NK-92 (cell line): ENCODE data around the gene IL6.
"Not testable (repeated sequence)": the region's sequence is repeated elsewhere in the genome, so short reads cannot be mapped to it uniquely, and the experiment has no call there.

ENCODE experiments used
- DNase-seq: peaks from one replicate; lab custom pipeline; 2025; ENCODE audit not compliant: unreplicated experiment; lab: John Stamatoyannopoulos, UW

The IL6 gene

DNA sequence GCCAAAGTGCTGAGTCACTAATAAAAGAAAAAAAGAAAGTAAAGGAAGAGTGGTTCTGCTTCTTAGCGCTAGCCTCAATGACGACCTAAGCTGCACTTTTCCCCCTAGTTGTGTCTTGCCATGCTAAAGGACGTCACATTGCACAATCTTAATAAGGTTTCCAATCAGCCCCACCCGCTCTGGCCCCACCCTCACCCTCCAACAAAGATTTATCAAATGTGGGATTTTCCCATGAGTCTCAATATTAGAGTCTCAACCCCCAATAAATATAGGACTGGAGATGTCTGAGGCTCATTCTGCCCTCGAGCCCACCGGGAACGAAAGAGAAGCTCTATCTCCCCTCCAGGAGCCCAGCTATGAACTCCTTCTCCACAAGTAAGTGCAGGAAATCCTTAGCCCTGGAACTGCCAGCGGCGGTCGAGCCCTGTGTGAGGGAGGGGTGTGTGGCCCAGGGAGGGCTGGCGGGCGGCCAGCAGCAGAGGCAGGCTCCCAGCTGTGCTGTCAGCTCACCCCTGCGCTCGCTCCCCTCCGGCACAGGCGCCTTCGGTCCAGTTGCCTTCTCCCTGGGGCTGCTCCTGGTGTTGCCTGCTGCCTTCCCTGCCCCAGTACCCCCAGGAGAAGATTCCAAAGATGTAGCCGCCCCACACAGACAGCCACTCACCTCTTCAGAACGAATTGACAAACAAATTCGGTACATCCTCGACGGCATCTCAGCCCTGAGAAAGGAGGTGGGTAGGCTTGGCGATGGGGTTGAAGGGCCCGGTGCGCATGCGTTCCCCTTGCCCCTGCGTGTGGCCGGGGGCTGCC lies at the start of gene IL6:
Gene IL6, plus strand, starts transcription at position 294 of the 807 bp plus-strand sequence. Its CDS starts 63 bp downstream, at position 357.
- no peak for DNase-seq

DNA sequence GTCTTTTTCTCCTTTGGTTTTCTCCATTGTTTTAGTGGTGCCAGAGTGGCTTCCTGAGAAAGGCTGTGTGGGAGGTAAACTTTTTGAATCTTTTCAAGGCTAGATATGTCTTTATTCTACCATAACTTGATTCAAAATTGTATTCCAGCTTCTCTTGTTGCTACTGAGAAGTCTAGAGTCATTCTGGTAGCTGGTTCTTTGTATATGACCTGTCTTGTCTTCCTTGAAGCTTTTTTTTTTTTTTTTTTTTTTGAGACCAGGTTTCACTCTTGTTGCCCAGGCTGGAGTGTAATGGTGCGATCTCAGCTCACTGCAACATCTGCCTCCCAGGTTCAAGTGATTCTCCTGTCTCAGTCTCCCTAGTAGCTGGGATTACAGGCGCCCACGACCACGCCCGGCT lies 49.7 kb upstream of the IL6 start:
- not testable (repeated sequence) for DNase-seq

DNA sequence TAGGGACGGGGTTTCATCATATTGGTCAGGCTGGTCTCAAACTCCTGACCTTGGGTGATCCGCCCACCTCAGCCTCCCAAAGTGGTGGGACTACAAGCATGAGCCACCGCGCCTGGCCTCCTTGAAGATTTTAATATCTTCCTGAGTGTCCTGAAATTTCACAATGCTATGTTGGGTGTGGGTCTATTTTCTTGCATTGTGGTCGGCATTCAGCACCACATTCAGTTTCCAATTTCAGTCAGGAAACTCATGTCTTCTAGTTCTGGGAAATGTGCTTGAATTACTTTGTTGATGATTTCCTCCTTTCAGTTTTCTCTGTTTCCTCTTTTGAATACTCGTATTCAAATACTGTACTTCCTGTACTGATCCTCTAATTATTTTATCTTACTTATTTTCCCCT lies 49.3 kb upstream of the IL6 start:
- DNase-seq = no peak

DNA sequence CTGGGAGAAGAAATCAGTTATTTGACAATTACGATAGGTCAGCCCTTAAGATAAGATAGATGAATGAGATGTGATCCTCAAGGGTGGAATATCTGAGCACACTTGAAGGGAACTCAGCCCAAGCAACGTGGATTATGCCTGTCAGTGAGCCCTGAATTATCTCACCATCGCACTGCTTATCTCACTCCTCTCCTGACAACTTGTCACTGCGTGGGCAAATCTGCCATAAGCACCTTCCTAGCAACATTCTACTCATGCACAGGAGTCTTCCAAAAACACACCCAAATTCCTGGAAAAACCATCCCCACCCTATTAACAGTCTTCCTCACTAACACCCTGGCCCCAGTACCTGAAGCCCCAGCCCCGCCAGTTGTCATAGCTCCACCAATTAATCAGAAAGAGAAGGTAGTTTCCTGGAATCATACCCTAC lies 46.5 kb upstream of the IL6 start:
- DNase-seq = no peak

DNA sequence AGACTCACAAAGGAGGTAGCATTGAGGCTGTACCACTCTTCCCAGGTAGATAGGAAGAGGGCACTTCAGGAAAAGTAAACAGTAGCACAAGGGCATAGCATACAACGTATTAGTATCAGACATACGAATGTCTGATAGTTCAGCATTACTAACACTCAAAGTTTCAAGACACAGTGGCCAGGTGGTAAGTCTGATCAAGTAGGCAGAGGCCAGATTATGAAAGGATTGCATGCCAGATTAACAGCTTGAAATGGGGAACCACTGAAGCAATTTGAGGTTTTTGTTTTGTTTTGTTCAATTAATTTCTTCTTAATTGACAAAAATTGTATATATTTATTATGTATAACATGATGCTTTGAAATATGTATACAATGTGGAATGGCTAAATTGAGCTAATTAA lies 45.7 kb upstream of the IL6 start:
- no peak for DNase-seq

DNA sequence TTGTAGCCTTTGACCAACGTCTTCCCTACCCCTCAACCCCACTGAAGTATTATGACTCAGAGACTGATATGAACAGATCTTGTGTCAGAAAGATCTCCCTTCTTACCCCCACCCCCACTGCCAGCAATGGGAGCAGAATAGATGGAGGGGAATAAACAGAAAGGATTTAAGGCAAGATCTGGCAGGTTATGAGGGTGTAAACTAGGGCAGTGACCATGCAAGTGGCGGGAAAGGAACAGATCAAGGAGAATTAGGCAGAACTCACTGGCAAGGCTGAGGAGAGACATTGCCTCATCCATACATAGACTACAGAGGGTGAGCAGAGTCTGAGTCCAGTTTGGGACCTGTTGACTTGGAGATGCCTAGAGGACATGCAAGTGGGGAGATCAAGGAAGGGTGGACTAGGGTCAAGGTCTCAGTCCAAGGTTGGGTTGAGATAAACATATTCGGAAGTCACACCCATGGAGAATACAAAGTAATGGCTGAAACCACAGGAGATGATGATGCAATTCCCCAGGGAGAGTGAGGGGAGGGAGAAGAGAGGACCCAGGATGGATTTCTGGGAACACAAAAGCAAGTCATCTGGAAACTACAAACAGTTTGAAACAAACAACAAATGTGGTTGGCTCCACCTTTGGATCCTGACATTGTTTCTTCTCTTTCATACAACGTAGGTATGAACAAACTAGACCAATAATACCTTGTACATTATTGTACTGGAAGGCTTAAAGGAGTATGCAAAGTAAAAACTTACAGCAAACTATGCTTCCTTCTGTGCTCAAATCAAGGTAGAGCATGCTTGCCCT lies 44.9 kb upstream of the IL6 start:
- DNase-seq = no peak

DNA sequence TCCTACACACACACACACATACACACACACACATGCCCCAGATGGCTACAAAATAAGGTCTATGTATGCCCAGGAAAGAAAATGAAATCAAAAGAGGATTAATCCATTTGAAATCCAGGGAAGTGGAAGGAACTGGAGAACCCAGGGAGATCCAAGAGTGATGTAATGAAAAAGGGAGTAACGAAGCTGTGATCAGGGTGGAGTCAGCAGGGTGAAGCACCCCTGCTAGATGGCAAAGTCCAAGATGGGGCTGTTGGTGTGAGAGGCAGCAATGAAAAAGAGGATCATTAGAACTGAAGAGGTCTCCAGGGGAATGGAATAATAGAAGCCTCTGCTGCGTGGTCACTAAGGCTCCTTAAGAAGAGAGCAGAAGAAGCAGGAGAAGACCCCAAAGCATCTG lies 43.6 kb upstream of the IL6 start:
- no peak for DNase-seq

DNA sequence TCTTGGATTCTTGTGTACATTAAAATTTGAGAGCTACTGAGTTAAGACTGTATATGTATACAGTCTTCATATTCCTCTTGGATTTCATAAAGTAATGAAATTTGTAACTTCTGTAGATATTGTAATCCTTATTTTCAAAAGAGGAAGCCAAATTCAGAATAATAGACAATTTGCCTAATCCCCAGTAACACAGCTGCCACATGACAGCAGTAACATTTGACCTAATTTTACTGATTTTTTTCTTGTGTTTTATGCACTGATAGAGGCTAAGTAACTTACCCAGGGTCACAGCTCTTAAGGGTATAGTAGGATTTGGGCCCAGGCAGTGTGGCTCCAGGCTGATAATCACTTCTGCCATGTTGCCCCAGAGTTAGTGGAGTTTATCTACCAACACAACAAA lies 40.4 kb upstream of the IL6 start:
- no peak for DNase-seq

DNA sequence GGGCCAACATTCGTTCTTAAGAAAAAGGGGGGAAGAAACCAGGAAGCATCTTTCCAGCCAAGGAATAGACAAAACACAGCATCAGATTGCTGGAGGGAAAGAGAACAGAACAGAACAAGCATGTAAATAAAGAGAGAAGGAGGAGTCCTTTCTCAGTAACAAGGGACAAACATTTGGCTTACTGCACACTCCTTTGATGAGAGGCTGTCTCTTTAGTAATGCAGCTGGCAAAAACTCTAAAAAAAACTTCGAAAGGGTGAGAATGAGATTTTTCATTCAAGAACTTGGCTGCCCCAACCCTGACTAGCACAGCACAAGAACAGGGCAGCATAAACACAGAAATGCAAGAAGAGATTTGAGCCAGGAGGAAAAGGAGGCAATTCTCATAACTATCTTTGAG lies 38.9 kb upstream of the IL6 start:
- no peak for DNase-seq

DNA sequence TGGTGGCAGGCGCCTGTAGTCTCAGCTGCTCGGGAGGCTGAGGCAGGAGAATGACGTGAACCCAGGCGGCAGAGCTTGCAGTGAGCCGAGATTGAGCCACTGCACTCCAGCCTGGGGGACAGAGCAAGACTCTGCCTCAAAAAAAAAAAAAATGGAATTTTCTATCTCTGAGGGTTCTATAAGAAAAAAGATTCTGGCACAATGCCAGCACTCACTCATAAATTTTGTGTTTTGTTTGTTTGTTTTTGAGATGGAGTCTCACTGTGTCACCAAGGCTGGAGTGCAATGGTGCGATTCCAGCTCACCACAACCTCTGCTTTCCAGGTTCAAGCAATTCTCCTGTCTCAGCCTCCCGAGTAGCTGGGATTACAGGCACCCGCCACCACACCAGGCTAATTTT lies 38.1 kb upstream of the IL6 start:
- not testable (repeated sequence) for DNase-seq

DNA sequence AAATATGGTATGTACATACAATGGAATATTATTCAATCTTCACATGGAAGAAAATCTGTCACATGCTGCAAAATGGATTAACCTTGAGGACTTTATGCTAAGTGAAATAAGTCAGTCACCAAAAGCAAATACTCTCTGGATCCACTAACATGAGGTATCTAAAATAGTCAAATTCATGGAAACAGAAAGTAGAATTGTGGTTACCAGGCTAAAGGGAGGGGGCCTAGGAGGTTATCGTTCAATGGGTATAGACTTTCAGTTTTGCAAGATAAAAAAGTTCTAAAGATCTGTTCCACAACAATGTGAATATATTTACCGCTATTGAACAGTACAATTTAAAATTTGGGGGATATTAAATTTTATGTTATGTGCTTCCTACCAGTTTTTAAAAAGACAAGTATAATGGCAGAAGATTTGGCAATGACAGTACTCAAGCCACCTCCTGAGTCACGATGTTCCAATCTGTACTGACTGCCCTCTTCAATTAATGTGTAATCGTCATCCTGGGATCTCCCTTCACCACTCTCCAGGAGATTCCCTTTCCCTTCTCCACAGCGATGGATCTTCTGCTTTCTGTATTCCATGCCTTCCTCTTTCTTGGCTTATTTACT lies 32.3 kb upstream of the IL6 start:
- DNase-seq = no peak

DNA sequence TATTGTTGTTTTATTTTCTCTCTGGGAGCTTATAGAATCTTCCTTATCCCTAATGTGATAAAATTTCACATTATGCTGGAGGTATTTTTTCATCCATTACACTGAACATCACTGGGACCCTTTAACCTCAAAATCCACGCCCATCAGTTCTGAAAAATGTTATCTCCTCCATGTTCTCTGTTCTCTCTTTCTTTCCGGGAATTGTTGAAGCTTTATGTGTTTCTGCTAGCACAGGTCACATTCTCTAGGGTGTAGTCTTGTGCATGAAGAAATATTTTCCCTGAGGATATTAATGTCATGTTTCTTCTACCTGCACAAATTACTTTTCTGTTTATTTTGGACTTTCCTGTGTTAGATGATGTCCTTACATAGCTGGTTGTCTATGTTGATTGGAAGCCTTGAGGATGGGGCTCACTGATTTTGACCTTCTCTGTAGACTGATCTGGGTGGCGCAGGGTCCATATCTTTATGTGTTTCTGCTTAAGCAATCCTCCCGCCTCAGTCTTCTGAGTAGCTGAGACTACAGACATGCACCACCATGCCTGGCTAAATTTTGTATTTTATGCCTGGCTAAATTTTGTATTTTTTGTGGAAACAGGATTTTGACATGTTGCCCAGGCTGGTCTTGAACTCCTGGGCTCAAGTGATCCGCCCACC lies 31.4 kb upstream of the IL6 start:
- DNase-seq = no peak

DNA sequence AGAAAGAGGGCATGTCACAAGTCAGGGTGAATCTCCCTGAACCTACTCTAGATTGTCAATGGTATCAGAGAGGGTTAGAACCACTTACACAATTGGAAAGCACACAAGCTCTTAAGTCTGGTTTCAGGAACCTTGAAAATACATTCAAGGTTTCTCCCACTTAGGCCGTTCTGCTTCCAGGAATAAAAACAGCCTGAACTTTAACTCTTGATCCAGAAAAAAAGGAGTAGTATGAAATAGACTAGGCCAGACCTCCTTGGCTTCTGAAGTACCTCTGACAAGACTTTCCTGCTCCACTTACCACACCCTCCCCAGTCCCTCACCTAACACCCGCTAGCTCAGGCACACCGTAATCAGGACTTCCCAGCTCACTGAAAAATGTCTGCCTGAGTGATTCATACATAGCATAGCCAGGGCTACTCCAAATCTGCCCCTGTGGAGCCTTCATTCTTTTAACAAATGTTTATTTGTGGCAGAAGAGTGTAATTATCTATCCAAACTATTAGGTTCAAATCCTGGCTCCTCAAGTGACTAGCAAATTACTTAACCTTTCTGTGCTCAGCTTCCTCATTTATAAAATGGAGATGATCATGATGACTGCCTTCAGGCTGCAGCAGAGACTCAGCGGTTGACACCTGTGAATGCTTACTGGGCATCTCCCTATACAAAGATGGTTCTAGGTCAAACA lies 30.3 kb upstream of the IL6 start:
- DNase-seq = no peak

DNA sequence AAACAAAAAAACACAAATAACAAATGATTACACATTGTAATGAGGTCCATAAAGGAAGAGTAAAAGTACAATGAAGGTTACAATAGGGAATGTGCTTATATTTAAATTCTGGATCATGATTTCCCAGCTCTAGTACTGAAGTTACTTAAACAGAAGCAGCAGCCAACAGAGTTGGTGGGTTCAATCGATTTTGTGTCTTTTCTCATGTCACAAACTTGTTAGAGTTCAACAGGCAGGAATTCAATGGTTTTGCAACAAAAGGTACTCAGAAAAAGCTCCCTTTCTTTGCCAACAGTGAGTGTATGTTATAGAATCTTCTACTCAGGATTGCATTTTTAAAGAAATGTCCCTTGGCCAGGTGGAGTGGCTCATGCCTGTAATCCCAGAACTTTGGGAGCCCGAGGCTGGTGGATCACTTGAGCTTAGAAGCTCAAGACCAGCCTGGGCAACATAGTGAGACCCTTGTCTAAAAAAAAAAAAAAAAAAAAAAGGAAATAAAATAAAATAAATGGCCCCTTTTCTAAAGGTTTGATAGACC lies 29.6 kb upstream of the IL6 start:
- DNase-seq = no peak

DNA sequence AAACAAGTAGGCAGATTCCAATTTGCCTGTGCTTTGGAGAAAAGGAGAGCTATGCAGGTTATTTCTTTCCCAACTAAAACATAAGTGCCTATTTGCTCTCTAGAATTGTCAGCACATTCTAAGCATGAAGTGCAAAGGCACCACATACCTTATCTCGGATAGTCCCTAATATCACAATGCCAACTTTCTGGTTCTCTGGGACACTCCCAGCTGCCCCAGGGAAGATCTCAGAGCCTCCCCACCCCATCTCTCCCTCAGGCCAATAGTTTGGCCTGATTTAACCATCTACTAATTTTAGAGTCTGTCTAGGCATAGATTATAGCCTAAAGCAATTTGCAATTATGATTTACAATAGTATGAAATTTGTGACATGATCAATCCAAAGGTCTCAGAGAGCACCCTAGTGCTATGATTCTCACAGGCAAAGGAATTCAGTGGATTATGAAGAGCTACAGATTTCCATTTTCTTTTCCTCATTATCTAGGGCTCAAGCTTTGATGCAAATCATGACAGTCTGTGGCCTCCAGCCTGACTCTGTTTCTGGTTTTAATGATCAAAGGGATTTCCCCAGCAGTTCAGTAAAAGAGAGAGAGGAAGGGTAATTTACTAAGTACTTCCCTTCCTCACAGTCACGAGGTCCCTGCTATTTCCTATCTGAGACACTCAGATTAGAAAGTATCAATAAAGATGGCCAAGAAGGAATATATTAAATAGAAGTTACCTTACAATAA lies 29.0 kb upstream of the IL6 start:
- no peak for DNase-seq

DNA sequence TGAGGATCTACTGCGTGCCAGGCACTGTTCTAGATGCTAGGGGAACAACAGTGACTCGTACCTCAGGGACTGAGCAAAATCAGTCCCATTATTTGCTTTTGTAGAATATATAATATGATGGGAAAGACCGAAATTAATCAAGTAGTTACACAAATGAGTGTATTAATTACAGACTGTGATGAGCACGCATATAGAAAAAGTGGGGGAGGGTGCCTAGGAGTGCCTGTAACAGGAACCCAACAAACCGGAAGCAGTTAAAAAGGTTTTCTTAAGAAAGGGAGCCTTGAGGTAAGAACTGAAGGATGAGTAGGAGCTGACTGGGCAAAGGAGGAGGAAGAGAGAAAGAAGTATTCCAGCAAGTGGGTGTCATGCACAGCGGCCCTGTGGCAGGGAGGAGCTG lies 28.2 kb upstream of the IL6 start:
- DNase-seq = no peak

DNA sequence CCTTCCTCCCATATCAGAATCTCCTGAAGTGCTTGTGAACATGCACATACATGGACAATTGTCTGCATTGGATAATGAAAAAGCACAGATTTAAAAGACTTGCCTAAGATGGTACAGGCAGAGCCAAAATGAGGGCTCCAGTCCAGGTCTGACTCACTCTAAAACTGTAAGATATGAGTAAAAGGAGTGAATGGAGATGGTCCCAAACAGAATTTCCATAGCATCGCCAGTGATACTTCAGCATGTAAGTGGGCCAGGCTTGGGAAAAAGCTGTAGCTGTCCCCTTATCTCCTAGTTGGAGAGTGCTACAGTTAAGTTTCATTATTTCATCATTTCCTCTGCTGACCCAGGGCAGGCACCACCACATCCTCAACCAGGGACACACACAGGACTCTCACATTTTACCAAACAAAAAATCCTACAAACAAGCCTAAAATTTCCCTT lies 26.4 kb upstream of the IL6 start:
- no peak for DNase-seq

DNA sequence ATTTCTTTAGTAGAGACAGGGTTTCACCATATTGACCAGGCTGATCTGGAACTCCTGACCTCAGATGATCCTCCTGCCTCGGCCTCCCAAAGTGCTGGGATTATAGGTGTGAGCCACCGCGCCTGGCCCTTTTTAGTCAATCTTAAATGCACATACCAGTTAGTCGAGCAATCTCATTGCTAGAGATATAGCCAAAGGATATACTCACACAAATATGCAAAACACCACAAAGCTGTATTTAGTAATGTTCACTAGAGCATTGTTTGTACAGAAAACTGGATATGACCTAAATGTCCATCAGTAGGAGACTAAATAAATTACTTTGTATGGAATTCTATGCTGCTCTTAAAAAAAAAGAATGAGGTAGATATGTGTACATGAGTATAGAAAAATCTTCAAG lies 24.5 kb upstream of the IL6 start:
- DNase-seq = no peak

DNA sequence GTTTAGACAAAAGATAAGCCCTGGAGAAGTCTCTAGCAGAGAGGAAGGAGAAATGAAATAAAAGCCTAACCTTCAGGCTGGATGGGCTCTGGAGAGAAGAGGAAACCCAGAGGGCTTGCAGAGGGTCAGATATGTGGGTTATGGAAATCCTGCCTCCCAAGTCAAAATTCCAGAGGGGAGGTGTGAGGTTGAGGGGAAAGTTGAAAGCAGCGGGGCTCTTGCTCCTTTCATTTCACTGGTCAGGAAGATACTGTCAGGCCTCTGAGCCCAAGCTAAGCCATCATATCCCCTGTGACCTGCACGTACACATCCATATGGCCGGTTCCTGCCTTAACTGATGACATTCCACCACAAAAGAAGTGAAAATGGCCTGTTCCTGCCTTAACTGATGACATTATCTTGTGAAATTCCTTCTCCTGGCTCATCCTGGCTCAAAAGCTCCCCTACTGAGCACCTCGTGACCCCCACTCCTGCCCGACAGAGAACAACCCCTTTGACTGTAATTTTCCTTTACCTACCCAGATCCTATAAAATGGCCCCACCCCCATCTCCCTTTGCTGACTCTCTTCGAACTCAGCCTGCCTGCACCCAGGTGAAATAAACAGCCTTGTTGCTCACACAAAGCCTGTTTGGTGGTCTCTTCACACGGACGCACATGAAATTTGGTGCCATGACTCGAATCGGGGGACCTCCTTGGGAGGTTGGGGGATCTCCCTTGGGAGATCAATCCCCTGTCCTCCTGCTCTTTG lies 23.7 kb upstream of the IL6 start:
- DNase-seq = not testable (repeated sequence)
